Fibroblast of mammary gland (primary cell): ENCODE data around the gene TIAM2.
"Not testable (repeated sequence)": the region's sequence is repeated elsewhere in the genome, so short reads cannot be mapped to it uniquely, and the experiment has no call there.

Source experiments
- DNase-seq: peaks from one replicate; pipeline ENCODE4 v3.0.0-alpha.2; 2010; ENCODE audit warnings: low read depth
- H3K4me3 ChIP-seq: 2 replicates; pipeline ENCODE4 v1.5.1; 2011; ENCODE audit warnings: low read depth, mild to moderate bottlenecking, low read length, moderate library complexity; ENCODE audit not compliant: control insufficient read depth
- CTCF ChIP-seq: conservative IDR thresholded peaks from 2 replicates; pipeline ENCODE4 v1.5.1; 2011; ENCODE audit warnings: low read depth, low read length, inconsistent platforms; ENCODE audit not compliant: control insufficient read depth, insufficient read depth

The TIAM2 gene

GRCh38 chr6:155100591-155100990 lies 105.5 kb downstream of the TIAM2 start:
- no peak overlapping the region for H3K4me3 ChIP-seq
- DNase-seq: no peak
- no peak for TF ChIP-seq CTCF

- H3K4me3 ChIP-seq: not testable (repeated sequence)
- peak; percentile 37 for DNase-seq
Observed at GRCh38 chr6:155103083-155103645, 108.0 kb downstream of the TIAM2 start.

- peak; percentile 49 for DNase-seq
- no peak overlapping the region for H3K4me3 ChIP-seq
- TF ChIP-seq CTCF: no peak
Observed at GRCh38 chr6:155103816-155104366, 108.8 kb downstream of the TIAM2 start.

- H3K4me3 ChIP-seq: no peak overlapping the region
- no peak for TF ChIP-seq CTCF
- no peak for DNase-seq
Observed at GRCh38 chr6:155106456-155107115, 111.5 kb downstream of the TIAM2 start.

GRCh38 chr6:155107432-155108069 lies 112.4 kb downstream of the TIAM2 start:
- DNase-seq: no peak
- H3K4me3 ChIP-seq: no peak overlapping the region
- TF ChIP-seq CTCF: no peak

- TF ChIP-seq CTCF: no peak
- H3K4me3 ChIP-seq: no peak overlapping the region
- DNase-seq: no peak
Observed at GRCh38 chr6:155108070-155108820, 113.1 kb downstream of the TIAM2 start.

- H3K4me3 ChIP-seq: no peak overlapping the region
- no peak for TF ChIP-seq CTCF
- no peak for DNase-seq
Observed at GRCh38 chr6:155110721-155111120, 115.6 kb downstream of the TIAM2 start.
